ENCODE results near the gene APP.

GRCh38 chr21:26001356-26001755 is 169.2 kb downstream of the APP start:
- TF ChIP-seq, protein P1, sequence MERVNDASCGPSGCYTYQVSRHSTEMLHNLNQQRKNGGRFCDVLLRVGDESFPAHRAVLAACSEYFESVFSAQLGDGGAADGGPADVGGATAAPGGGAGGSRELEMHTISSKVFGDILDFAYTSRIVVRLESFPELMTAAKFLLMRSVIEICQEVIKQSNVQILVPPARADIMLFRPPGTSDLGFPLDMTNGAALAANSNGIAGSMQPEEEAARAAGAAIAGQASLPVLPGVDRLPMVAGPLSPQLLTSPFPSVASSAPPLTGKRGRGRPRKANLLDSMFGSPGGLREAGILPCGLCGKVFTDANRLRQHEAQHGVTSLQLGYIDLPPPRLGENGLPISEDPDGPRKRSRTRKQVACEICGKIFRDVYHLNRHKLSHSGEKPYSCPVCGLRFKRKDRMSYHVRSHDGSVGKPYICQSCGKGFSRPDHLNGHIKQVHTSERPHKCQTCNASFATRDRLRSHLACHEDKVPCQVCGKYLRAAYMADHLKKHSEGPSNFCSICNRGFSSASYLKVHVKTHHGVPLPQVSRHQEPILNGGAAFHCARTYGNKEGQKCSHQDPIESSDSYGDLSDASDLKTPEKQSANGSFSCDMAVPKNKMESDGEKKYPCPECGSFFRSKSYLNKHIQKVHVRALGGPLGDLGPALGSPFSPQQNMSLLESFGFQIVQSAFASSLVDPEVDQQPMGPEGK (CRISPR knock-in tag; IDR thresholded peaks at IDR 0.05; ENCODE audit: borderline replicate concordance), result no peak
- TF ChIP-seq OSR1 (CRISPR knock-in tag; IDR thresholded peaks at IDR 0.05), result no peak
- TF ChIP-seq ARNTL (CRISPR knock-in tag; IDR thresholded peaks at IDR 0.05; ENCODE audit: borderline replicate concordance, low read depth), result no peak
- TF ChIP-seq ZC3H10 (CRISPR knock-in tag; IDR thresholded peaks at IDR 0.05), result no peak
- no peak for TF ChIP-seq ZNF8 (CRISPR knock-in tag; IDR thresholded peaks at IDR 0.05)
- TF ChIP-seq ZNF565 (CRISPR knock-in tag; conservative IDR thresholded peaks at IDR 0.05; ENCODE audit: low read depth), result no peak
- TF ChIP-seq ZFP3 (CRISPR knock-in tag; IDR thresholded peaks at IDR 0.05), result no peak
- TF ChIP-seq CREB5 (CRISPR knock-in tag; IDR thresholded peaks at IDR 0.05; ENCODE audit: low read depth), result no peak
- TF ChIP-seq ZFP30 (CRISPR knock-in tag; IDR thresholded peaks at IDR 0.05), result no peak
- no peak for TF ChIP-seq CSDC2 (CRISPR knock-in tag; IDR thresholded peaks at IDR 0.05)
